GM12891 (cell line): ENCODE measurements around the gene POU2F3.
A peak's percentile ranks its signal among the peaks of the same experiment; 100 is the strongest.

Experiments
- DNase-seq: peaks from one replicate; pipeline ENCODE4 v3.0.0; 2011; ENCODE audit warnings: low spot score; ENCODE audit not compliant: insufficient read length
- FAIRE-seq: peaks from 2 replicates; lab custom pipeline; 2011; peaks lifted over from hg19 to GRCh38; lab: Jason Lieb, UNC
- PAX5 ChIP-seq: IDR thresholded peaks from 2 replicates; pipeline ENCODE4 v1.6.1; 2011; ENCODE audit warnings: low read length, moderate library complexity, mild to moderate bottlenecking; ENCODE audit not compliant: insufficient read depth, severe bottlenecking
- POLR2A ChIP-seq: IDR thresholded peaks from 2 replicates; pipeline ENCODE4 v1.6.1; 2011; ENCODE audit warnings: low read depth, low read length, control low read depth
- POLR2AphosphoS5 ChIP-seq: IDR thresholded peaks from 2 replicates; pipeline ENCODE4 v1.6.1; 2011; ENCODE audit warnings: low read depth, low read length, control low read depth
- POU2F2 ChIP-seq: IDR thresholded peaks from 2 replicates; pipeline ENCODE4 v1.6.1; 2011; ENCODE audit warnings: low read depth, mild to moderate bottlenecking, control low read depth, low read length, moderate library complexity
- SPI1 ChIP-seq: IDR thresholded peaks from 2 replicates; pipeline ENCODE4 v1.6.1; 2011; ENCODE audit warnings: low read depth, low read length, control low read depth
- TAF1 ChIP-seq: IDR thresholded peaks from 2 replicates; pipeline ENCODE4 v1.6.1; 2011; ENCODE audit warnings: low read depth, low read length, control low read depth

POU2F3 gene

DNA sequence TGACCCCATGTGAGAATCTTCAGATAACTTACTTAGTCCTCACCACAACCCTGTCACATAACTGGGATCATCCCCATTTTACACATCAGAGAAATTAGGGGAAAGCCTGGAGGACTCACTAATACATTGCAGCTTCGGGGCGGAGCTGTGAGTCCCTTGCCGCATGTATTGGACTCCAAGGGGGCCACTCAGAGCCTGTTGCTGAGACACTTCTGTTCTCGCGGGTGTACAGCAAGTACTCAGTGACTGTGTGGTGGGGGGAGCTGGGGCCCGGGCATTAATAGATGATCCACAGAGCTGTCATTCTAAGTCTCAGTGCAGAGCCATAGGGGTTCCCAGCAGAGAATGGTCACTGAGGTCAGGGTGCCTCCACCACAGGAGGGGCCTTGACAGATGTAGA lies 15.6 kb upstream of the POU2F3 start:
- DNase-seq (no peak), FAIRE-seq (no peak)
- TF ChIP-seq POLR2AphosphoS5 (no peak), PAX5 (no peak), POU2F2 (no peak), SPI1 (no peak), TAF1 (no peak), POLR2A (no peak)

DNA sequence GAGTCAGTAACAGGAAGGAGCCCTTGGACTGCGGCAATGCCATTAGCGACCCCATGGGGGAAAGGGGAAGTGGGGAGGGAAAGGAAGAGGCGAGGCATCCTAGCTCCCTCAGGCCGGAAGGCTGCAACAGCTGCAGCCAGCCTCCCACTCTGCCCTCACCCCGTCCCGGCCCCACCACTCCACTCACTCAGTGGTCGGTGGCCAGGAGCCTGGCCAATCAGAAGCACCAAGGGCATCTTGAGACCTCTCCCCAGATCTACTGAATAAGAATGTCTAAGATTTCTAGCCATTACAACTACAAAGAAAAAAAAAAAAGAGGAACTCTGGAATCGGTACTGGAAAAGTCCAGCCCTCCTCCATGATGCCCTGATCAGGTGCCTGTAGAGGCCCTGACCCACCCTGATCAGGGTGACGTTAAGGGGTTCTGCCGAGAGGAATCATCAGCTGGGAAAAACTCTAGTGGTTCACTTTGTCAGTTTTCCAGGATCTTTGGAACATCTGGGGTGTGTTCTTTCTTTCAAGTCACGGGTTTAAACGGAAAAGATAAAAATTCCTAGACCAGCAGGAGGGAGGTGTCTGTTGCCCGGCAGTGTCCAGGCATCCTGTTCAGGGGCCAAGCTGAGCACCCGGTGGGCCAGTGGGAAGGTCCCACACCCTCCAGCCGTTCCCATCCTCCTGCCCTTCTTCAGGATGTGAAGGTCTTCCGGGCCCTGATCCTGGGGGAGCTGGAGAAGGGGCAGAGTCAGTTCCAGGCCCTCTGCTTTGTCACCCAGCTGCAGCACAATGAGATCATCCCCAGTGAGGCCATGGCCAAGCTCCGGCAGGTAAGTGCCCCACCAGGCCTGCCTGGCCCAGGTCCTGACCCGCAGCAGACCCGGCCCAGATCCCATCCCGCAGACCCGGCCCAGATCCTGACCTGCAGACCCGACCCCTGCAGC lies 14.7 kb upstream of the POU2F3 start:
- TF ChIP-seq POLR2A (no peak), SPI1 (peak; percentile 85), POU2F2 (no peak), POLR2AphosphoS5 (no peak), TAF1 (no peak), PAX5 (no peak)
- no peak for DNase-seq
- no peak for FAIRE-seq

GRCh38 chr11:120226242-120226641 lies 13.7 kb upstream of the POU2F3 start:
- no peak for FAIRE-seq
- DNase-seq: no peak
- no peak for TF ChIP-seq PAX5
- no peak for TF ChIP-seq POU2F2
- TF ChIP-seq POLR2AphosphoS5: no peak
- no peak for TF ChIP-seq TAF1
- TF ChIP-seq POLR2A: no peak
- TF ChIP-seq SPI1: no peak

- TF ChIP-seq SPI1 (no peak), POLR2A (no peak), POU2F2 (no peak), PAX5 (no peak), POLR2AphosphoS5 (no peak), TAF1 (no peak)
- FAIRE-seq: no peak
These were observed 13.2 kb upstream of the POU2F3 start for GRCh38 chr11:120226714-120227113.

GRCh38 chr11:120227228-120227852 lies 12.6 kb upstream of the POU2F3 start:
- DNase-seq (no peak), FAIRE-seq (no peak)
- TF ChIP-seq POLR2AphosphoS5 (no peak), POLR2A (no peak), TAF1 (no peak), PAX5 (no peak), SPI1 (no peak), POU2F2 (no peak)

More at GRCh38 chr11:120226714-120227113, 13.2 kb upstream of the POU2F3 start:
- DNase-seq: no peak

DNA sequence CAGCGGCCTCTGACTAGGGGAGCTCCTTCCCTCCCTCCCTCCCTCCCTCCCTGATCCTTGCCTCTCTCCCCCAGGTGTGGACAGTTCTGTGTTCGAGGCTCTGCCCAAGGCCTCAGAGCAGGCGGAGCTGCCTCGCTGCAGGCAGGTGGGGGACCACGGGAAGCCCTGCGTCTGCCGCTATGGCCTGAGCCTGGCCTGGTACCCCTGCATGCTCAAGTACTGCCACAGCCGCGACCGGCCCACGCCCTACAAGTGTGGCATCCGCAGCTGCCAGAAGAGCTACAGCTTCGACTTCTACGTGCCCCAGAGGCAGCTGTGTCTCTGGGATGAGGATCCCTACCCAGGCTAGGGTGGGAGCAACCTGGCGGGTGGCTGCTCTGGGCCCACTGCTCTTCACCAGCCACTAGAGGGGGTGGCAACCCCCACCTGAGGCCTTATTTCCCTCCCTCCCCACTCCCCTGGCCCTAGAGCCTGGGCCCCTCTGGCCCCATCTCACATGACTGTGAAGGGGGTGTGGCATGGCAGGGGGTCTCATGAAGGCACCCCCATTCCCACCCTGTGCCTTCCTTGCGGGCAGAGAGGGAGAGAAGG lies 11.1 kb upstream of the POU2F3 start:
- no peak for DNase-seq
- no peak for FAIRE-seq
- TF ChIP-seq POLR2A (no peak), PAX5 (no peak), TAF1 (no peak), POU2F2 (no peak), POLR2AphosphoS5 (no peak), SPI1 (no peak)

DNA sequence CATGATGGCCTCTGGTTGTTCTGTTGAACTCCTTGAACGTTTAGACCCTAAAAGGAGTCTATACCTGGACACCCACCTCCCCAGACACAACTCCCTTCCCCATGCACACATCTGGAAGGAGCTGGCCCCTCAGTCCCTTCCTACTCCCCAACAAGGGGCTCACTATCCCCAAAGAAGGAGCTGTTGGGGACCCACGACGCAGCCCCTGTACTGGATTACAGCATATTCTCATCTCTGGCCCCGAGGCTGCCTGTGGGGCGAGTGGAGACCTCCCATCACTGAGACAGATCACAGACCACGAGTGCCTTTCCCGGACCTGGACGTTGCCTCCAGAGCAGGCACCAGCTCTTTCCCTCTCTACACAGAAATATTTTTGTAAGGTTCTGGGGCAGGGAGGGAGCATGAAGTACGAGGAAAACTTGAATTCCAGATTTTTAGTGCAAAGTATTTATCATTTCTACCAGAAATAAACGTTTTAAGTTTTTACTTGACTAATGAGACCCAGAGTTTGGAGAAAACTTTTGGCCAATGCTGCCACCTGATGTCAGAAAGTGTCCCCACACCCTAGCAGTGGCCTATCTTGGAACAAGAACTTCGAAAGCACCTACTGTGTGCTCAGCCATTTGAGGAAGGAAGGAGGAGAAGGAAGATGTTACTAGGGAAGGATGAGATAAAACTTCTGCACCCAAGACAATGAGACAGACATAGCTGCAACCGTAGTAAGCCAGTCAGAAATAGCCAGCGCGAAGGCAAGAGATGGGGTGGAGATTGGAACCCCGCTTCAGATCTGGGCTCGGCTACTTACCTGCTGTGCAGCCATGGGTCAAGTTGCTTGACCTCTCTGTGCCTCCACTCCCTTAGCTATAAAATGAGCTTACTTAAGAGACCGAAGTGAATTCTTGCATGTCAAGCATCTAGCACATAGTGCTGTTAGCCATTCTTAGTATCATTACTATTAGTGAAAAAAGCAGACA lies 10.2 kb upstream of the POU2F3 start:
- DNase-seq: no peak
- TF ChIP-seq PAX5 (no peak), POLR2AphosphoS5 (no peak), TAF1 (no peak), POLR2A (no peak), POU2F2 (no peak), SPI1 (no peak)
- no peak for FAIRE-seq

GRCh38 chr11:120230433-120231071 lies 9.4 kb upstream of the POU2F3 start:
- TF ChIP-seq PAX5: no peak
- TF ChIP-seq SPI1: no peak
- TF ChIP-seq POLR2A: no peak
- no peak for TF ChIP-seq POU2F2
- TF ChIP-seq POLR2AphosphoS5: no peak
- TF ChIP-seq TAF1: no peak
- FAIRE-seq: no peak

GRCh38 chr11:120231963-120232362 lies 8.0 kb upstream of the POU2F3 start:
- no peak for TF ChIP-seq PAX5
- no peak for TF ChIP-seq POU2F2
- TF ChIP-seq POLR2A: no peak
- TF ChIP-seq TAF1: no peak
- TF ChIP-seq POLR2AphosphoS5: no peak
- TF ChIP-seq SPI1: no peak
- DNase-seq (no peak), FAIRE-seq (no peak)

More at GRCh38 chr11:120230433-120231071, 9.4 kb upstream of the POU2F3 start:
- no peak for DNase-seq
